ENCODE data around the gene CHRM4.

The CHRM4 gene

GRCh38 chr11:46334211-46334610 lies 57.4 kb downstream of the CHRM4 start:
- peaks cover 48% of the 10 kb centered on the region for H3K4me1 ChIP-seq (ENCODE audit: insufficient read depth, low read length, poor library complexity, severe bottlenecking)
- peaks cover 14% of the 10 kb centered on the region for H3K27me3 ChIP-seq (ENCODE audit: insufficient read depth, low read length, poor library complexity, severe bottlenecking)
- H3K4me2 ChIP-seq (ENCODE audit: low read depth, low read length, poor library complexity, severe bottlenecking): peak overlapping the region; percentile 92
- H3K36me3 ChIP-seq (ENCODE audit: insufficient read depth, low read length): no peaks in the 10 kb centered on the region
- H3K4me3 ChIP-seq (ENCODE audit: low read length, poor library complexity, severe bottlenecking): no peak overlapping the region
- no peak overlapping the region for H3K9ac ChIP-seq (ENCODE audit: low read depth, low read length, poor library complexity, severe bottlenecking)
- H3F3A ChIP-seq (ENCODE audit: low read depth): peaks cover 8% of the 10 kb centered on the region
- no peak overlapping the region for H2AFZ ChIP-seq (ENCODE audit: low read length)
- H4K20me1 ChIP-seq (ENCODE audit: insufficient read depth, low read length, poor library complexity, severe bottlenecking): no peaks in the 10 kb centered on the region
- H3K9me3 ChIP-seq (ENCODE audit: insufficient read depth, low read depth, low read length): no peaks in the 10 kb centered on the region
- TF ChIP-seq EZH2phosphoT487 (IDR thresholded peaks at IDR 0.05; ENCODE audit: borderline replicate concordance) (no peak), CTCF (conservative IDR thresholded peaks at IDR 0.05; ENCODE audit: low read length) (no peak)
- no peaks in the 10 kb centered on the region for H3K79me2 ChIP-seq (ENCODE audit: insufficient read depth, low read length)
- no peaks in the 10 kb centered on the region for H3K9me2 ChIP-seq (replicated peaks; ENCODE audit: low read depth, low read length)
